ENCODE measurements around the gene SNRNP200. TPM values are rescaled to one million over a fixed set of nuclear protein-coding genes. Genes with fewer than 3 reads are reported as not detected.

SNRNP200 gene
- total RNA-seq, 1 experiment from 2014 or later, result 231 TPM

- intact Hi-C loops (cut with micrococcal nuclease; ENCODE audit: unreplicated experiment), result loop anchor here (5.0 kb wide), 1 partner anchor 53 kb away; the partner anchor contains the start of gene STARD7
- Histone ChIP-seq H3K4me3 (ENCODE audit: low read depth in 2 of 2, low read length in 2 of 2) (peak overlapping the region in 1 of 2 experiments; percentile 5; a peak in 1 of 4 replicates), H3K9me3 (ENCODE audit: control insufficient read depth, insufficient read depth, low read depth, low read length) (no peaks in the 10 kb centered on the region), H3K4me1 (ENCODE audit: control insufficient read depth, insufficient read depth, low read length) (peaks cover 36% of the 10 kb centered on the region), H3K36me3 (ENCODE audit: control insufficient read depth, insufficient read depth, low read length) (no peaks in the 10 kb centered on the region; the same call in 1 of the 2 replicates), H3K27me3 (ENCODE audit: control insufficient read depth, insufficient read depth, low read length) (no peaks in the 10 kb centered on the region), H3K27ac (ENCODE audit: low read length) (peak overlapping the region; percentile 67)
- BruUV-seq (replicated peaks), result no TSS peak
- POLR2A ChIA-PET, result no interaction called here
- ATAC-seq (peak; percentile 88), DNase-seq (ENCODE audit: low read depth, low spot score) (peak; percentile 93)
- CTCF ChIA-PET, result interaction anchor here (0.7 to 0.8 kb wide), 2 partner anchors 26 to 86 kb away, joined by 3 read pairs; no protein-coding TSS in a partner anchor
- in situ Hi-C loops (cut with HindIII; ENCODE audit: low pct_unique_long_range_greater_than_20kb, low sequenced_read_pairs), result loop anchor here (25.0 kb wide), 1 partner anchor 98 kb away; no protein-coding TSS in a partner anchor
- no peak for TF ChIP-seq SIN3A (IDR thresholded peaks at IDR 0.05; ENCODE audit: borderline replicate concordance, insufficient read depth, low read depth, low read length)
- peak; percentile 48; the same call in 1 of the 2 replicates for TF ChIP-seq TCF7L2 (IDR thresholded peaks at IDR 0.05; ENCODE audit: low read depth, low read length)
- TF ChIP-seq CTCF (IDR thresholded peaks at IDR 0.05), result peak; percentile 83
- TF ChIP-seq REST (IDR thresholded peaks at IDR 0.05; ENCODE audit: insufficient read depth in 1 of 2, low read depth in 2 of 2, low read length in 1 of 2), result no peak
Observed at GRCh38 chr2:96260387-96261260, 44.7 kb downstream of the SNRNP200 start.

GRCh38 chr2:96259497-96259921 lies 45.8 kb downstream of the SNRNP200 start:
- intact Hi-C loops (cut with micrococcal nuclease; ENCODE audit: unreplicated experiment), result no loop called here
- Histone ChIP-seq H3K4me3 (ENCODE audit: low read depth in 2 of 2, low read length in 2 of 2) (no peak overlapping the region), H3K27me3 (ENCODE audit: control insufficient read depth, insufficient read depth, low read length) (no peaks in the 10 kb centered on the region), H3K27ac (ENCODE audit: low read length) (peak overlapping the region; percentile 67), H3K36me3 (ENCODE audit: control insufficient read depth, insufficient read depth, low read length) (peaks cover 4% of the 10 kb centered on the region; the same call in 1 of the 2 replicates), H3K4me1 (ENCODE audit: control insufficient read depth, insufficient read depth, low read length) (peaks cover 33% of the 10 kb centered on the region), H3K9me3 (ENCODE audit: control insufficient read depth, insufficient read depth, low read depth, low read length) (no peaks in the 10 kb centered on the region)
- in situ Hi-C loops (cut with HindIII; ENCODE audit: low pct_unique_long_range_greater_than_20kb, low sequenced_read_pairs), result loop anchor here (25.0 kb wide), 1 partner anchor 97 kb away; no protein-coding TSS in a partner anchor
- TF ChIP-seq REST (IDR thresholded peaks at IDR 0.05; ENCODE audit: insufficient read depth in 1 of 2, low read depth in 2 of 2, low read length in 1 of 2), result no peak
- no peak for TF ChIP-seq SIN3A (IDR thresholded peaks at IDR 0.05; ENCODE audit: borderline replicate concordance, insufficient read depth, low read depth, low read length)
- TF ChIP-seq CTCF (IDR thresholded peaks at IDR 0.05), result no peak
- TF ChIP-seq POLR2AphosphoS5 (IDR thresholded peaks at IDR 0.05; ENCODE audit: low read depth, low read length), result no peak
- no peak for TF ChIP-seq TCF7L2 (IDR thresholded peaks at IDR 0.05; ENCODE audit: low read depth, low read length)
- ChIA-PET CTCF (no interaction called here), POLR2A (no interaction called here)
- DNase-seq (ENCODE audit: low read depth, low spot score) (no peak), ATAC-seq (no peak)
- BruUV-seq (replicated peaks), result no TSS peak

Data from Panc1 (cell line).